ENCODE measurements around the gene CORO1C.
"Not testable (repeated sequence)": the region's sequence is repeated elsewhere in the genome, so short reads cannot be mapped to it uniquely, and the experiment has no call there.

Gene CORO1C

GRCh38 chr12:108752387-108752786 is 21.1 kb upstream of the CORO1C start:
- no peak for DNase-seq

- DNase-seq: no peak
Observed at GRCh38 chr12:108751821-108752220, 20.5 kb upstream of the CORO1C start.

GRCh38 chr12:108751003-108751402 is 19.7 kb upstream of the CORO1C start:
- not testable (repeated sequence) for DNase-seq

GRCh38 chr12:108750526-108750925 is 19.2 kb upstream of the CORO1C start:
- no peak for DNase-seq

- DNase-seq: no peak
Observed at GRCh38 chr12:108747563-108747962, 16.2 kb upstream of the CORO1C start.

- no peak for DNase-seq
Observed at GRCh38 chr12:108745641-108746040, 14.3 kb upstream of the CORO1C start.

GRCh38 chr12:108744021-108744897 is 12.9 kb upstream of the CORO1C start:
- peak; percentile 59 to 62 for DNase-seq

- DNase-seq: no peak
Observed at GRCh38 chr12:108738170-108738569, 6.9 kb upstream of the CORO1C start.

GRCh38 chr12:108735855-108736254 is 4.5 kb upstream of the CORO1C start:
- no peak for DNase-seq

GRCh38 chr12:108734200-108734906 is 3.0 kb upstream of the CORO1C start:
- peak; percentile 45 to 52 for DNase-seq

- not testable (repeated sequence) for DNase-seq
Observed at GRCh38 chr12:108733230-108733531, 1.9 kb upstream of the CORO1C start.

GRCh38 chr12:108732489-108733229 is 1.3 kb upstream of the CORO1C start:
- no peak for DNase-seq

GRCh38 chr12:108731866-108732461 is 646 bp upstream of the CORO1C start:
- peak; percentile 94 to 97 for DNase-seq

- peak; percentile 91 for DNase-seq
Observed at GRCh38 chr12:108730365-108731104, 783 bp downstream of the CORO1C start.

- DNase-seq: peak; percentile 29 to 36
Observed at GRCh38 chr12:108729612-108730364, 1.5 kb downstream of the CORO1C start.

GRCh38 chr12:108728820-108729611 is 2.3 kb downstream of the CORO1C start:
- no peak for DNase-seq

GRCh38 chr12:108727868-108728735 is 3.2 kb downstream of the CORO1C start:
- DNase-seq: no peak

GRCh38 chr12:108727161-108727560 is 4.2 kb downstream of the CORO1C start:
- DNase-seq: no peak

- no peak for DNase-seq
Observed at GRCh38 chr12:108724890-108725151, 6.5 kb downstream of the CORO1C start.

Measured in Kasumi-1 (cell line).